ENCODE results near the gene FAM118A.

FAM118A gene

DNA sequence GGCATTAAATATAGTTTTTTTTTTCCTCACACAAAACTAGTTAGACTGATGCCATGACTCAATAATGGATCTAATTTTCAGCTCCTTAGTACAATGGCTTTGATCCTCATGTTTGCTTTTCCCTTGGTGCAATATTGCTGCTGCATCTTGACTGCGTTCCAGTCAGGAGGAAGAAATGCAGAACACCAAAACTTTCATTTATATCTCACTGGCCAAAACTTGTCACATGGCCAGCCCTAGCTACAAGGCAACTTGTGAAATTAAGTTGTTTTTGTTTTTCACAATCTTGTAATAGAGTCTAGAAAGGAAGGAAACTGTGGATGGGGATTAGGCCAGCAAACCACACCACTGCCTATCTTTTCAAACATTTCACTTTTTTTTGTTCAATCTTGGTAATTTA lies 67.0 kb downstream of the FAM118A start:
- H3K9me3 Mint-ChIP-seq, result no peaks in the 10 kb centered on the region
- DNase-seq (ENCODE audit: low spot score in 2 of 2) (no peak), ATAC-seq (ENCODE audit: low read depth) (no peak)
- no peak overlapping the region for H3K27ac Mint-ChIP-seq
- no peak overlapping the region for H3K4me3 Mint-ChIP-seq
- peaks cover 2% of the 10 kb centered on the region for H3K4me1 Mint-ChIP-seq
- peaks cover 9% of the 10 kb centered on the region for H3K27me3 Mint-ChIP-seq
- no peaks in the 10 kb centered on the region for H3K36me3 Mint-ChIP-seq

DNA sequence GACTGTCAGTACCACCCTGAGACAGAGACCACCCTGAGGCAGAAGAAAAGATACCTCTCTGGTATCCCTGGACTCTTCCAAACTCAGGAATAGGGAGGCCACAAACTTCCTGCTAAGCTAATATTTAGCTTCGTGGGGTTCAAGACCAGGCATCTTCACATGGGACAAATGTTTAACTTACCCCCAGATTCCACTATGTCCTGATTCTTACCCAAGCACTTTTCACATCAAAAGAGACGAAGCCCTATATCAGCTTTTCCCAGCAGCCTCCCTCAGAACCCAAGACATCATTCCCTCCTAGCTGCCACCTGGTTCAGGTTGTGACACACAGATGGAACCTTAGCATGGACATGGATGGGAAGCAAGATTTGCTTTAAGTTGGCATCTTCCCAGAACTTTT lies 71.6 kb downstream of the FAM118A start:
- DNase-seq (ENCODE audit: low spot score in 2 of 2) (no peak), ATAC-seq (ENCODE audit: low read depth) (no peak)
- H3K4me1 Mint-ChIP-seq, result no peaks in the 10 kb centered on the region
- H3K4me3 Mint-ChIP-seq, result no peak overlapping the region
- no peaks in the 10 kb centered on the region for H3K9me3 Mint-ChIP-seq
- H3K36me3 Mint-ChIP-seq, result no peaks in the 10 kb centered on the region
- H3K27me3 Mint-ChIP-seq, result peaks cover 4% of the 10 kb centered on the region
- H3K27ac Mint-ChIP-seq, result no peak overlapping the region

DNA sequence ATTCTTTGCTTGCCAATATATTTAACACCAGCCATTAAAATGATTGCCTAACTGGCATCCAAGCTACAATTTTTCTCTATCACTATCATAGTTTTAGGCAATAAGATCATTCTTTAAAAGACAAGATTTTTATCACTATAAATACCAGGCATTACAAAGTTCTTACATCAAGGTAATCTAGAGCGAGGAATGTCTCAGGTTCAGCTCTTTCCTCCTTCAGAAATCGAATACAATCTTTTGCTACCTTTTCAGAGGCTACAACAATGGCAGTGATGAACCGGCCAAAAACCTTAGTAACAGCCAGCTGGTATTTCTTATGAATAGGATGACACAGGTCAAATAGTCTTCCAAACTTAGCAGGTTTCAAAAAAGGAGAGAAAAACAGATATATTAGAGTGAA lies 79.8 kb downstream of the FAM118A start:
- Mint-ChIP-seq H3K27me3 (no peaks in the 10 kb centered on the region), H3K4me1 (no peaks in the 10 kb centered on the region), H3K27ac (no peak overlapping the region), H3K9me3 (no peaks in the 10 kb centered on the region), H3K36me3 (no peaks in the 10 kb centered on the region), H3K4me3 (no peak overlapping the region)
- DNase-seq (ENCODE audit: low spot score in 2 of 2), result no peak
- ATAC-seq (ENCODE audit: low read depth), result no peak
